SKM-1 treated with dmso at 0.1 percent for 144 hours (cell line): ENCODE results near the gene SYCP2L.
"Not testable (repeated sequence)": the region's sequence is repeated elsewhere in the genome, so short reads cannot be mapped to it uniquely, and the experiment has no call there.

Experiments used
- DNase-seq: peaks from one replicate; lab custom pipeline; 2025; ENCODE audit not compliant: unreplicated experiment; lab: John Stamatoyannopoulos, UW

SYCP2L gene

GRCh38 chr6:10954590-10955010 is 67.7 kb downstream of the SYCP2L start:
- peak; percentile 29 for DNase-seq

GRCh38 chr6:10956776-10957175 is 69.9 kb downstream of the SYCP2L start:
- no peak for DNase-seq

- DNase-seq: no peak
Observed at GRCh38 chr6:10957414-10957886, 70.6 kb downstream of the SYCP2L start.

- no peak for DNase-seq
Observed at GRCh38 chr6:10960171-10960570, 73.3 kb downstream of the SYCP2L start.

- no peak for DNase-seq
Observed at GRCh38 chr6:10961837-10962236, 75.0 kb downstream of the SYCP2L start.

- no peak for DNase-seq
Observed at GRCh38 chr6:10962673-10963072, 75.8 kb downstream of the SYCP2L start.

GRCh38 chr6:10963113-10963512 is 76.3 kb downstream of the SYCP2L start:
- no peak for DNase-seq

GRCh38 chr6:10964684-10965083 is 77.8 kb downstream of the SYCP2L start:
- DNase-seq: no peak

GRCh38 chr6:10968776-10969175 is 81.9 kb downstream of the SYCP2L start:
- no peak for DNase-seq

- no peak for DNase-seq
Observed at GRCh38 chr6:10970731-10971130, 83.9 kb downstream of the SYCP2L start.

- DNase-seq: no peak
Observed at GRCh38 chr6:10972196-10972595, 85.3 kb downstream of the SYCP2L start.

GRCh38 chr6:10976571-10976970 is 89.7 kb downstream of the SYCP2L start:
- no peak for DNase-seq

- no peak for DNase-seq
Observed at GRCh38 chr6:10977231-10977968, 90.5 kb downstream of the SYCP2L start.

- DNase-seq: no peak
Observed at GRCh38 chr6:10979603-10980002, 92.8 kb downstream of the SYCP2L start.

- DNase-seq: no peak
Observed at GRCh38 chr6:10981409-10981808, 94.6 kb downstream of the SYCP2L start.

- not testable (repeated sequence) for DNase-seq
Observed at GRCh38 chr6:10984959-10985358, 98.1 kb downstream of the SYCP2L start.

- no peak for DNase-seq
Observed at GRCh38 chr6:10989587-10989986, 102.7 kb downstream of the SYCP2L start.

GRCh38 chr6:10991115-10991514 is 104.3 kb downstream of the SYCP2L start:
- DNase-seq: no peak

GRCh38 chr6:10993896-10994295 is 107.0 kb downstream of the SYCP2L start:
- DNase-seq: no peak

GRCh38 chr6:10995114-10995707 is 108.4 kb downstream of the SYCP2L start:
- no peak for DNase-seq

- DNase-seq: no peak
Observed at GRCh38 chr6:10999994-11000393, 113.1 kb downstream of the SYCP2L start.

GRCh38 chr6:11002176-11002575 is 115.3 kb downstream of the SYCP2L start:
- DNase-seq: no peak

GRCh38 chr6:11003297-11003696 is 116.4 kb downstream of the SYCP2L start:
- not testable (repeated sequence) for DNase-seq
